HG03139 (cell line): ENCODE data around the gene TUBB2A.
"Not testable (repeated sequence)": the region's sequence is repeated elsewhere in the genome, so short reads cannot be mapped to it uniquely, and the experiment has no call there.

Source experiments
- ATAC-seq: cut with Tn5 transposase; IDR thresholded peaks from one replicate; pipeline ENCODE4 v1.9.1; 2021; ENCODE audit not compliant: unreplicated experiment

The TUBB2A gene

GRCh38 chr6:3157131-3157933 is at the start of gene TUBB2A:
TSS of gene TUBB2A (minus strand) at chr6:3157544. CDS start at chr6:3157463, 81 bp downstream.
- ATAC-seq = peak; percentile 77

GRCh38 chr6:3206339-3207015 is 49.1 kb upstream of the TUBB2A start:
- no peak for ATAC-seq

GRCh38 chr6:3205913-3206312 is 48.6 kb upstream of the TUBB2A start:
- ATAC-seq = no peak

GRCh38 chr6:3204921-3205320 is 47.6 kb upstream of the TUBB2A start:
- ATAC-seq = no peak

GRCh38 chr6:3202999-3203696 is 45.8 kb upstream of the TUBB2A start:
- ATAC-seq = no peak

- no peak for ATAC-seq
Observed at GRCh38 chr6:3201388-3201787, 44.0 kb upstream of the TUBB2A start.

GRCh38 chr6:3200682-3201081 is 43.3 kb upstream of the TUBB2A start:
- no peak for ATAC-seq

GRCh38 chr6:3199382-3199781 is 42.0 kb upstream of the TUBB2A start:
- ATAC-seq = no peak

- not testable (repeated sequence) for ATAC-seq
Observed at GRCh38 chr6:3197734-3198133, 40.4 kb upstream of the TUBB2A start.

- ATAC-seq = no peak
Observed at GRCh38 chr6:3196770-3197169, 39.4 kb upstream of the TUBB2A start.

GRCh38 chr6:3195695-3196497 is 38.6 kb upstream of the TUBB2A start:
- no peak for ATAC-seq

GRCh38 chr6:3195420-3195694 is 38.0 kb upstream of the TUBB2A start:
- no peak for ATAC-seq

- ATAC-seq = no peak
Observed at GRCh38 chr6:3194535-3195419, 37.4 kb upstream of the TUBB2A start.

- ATAC-seq = no peak
Observed at GRCh38 chr6:3193102-3193849, 35.9 kb upstream of the TUBB2A start.

GRCh38 chr6:3190779-3191178 is 33.4 kb upstream of the TUBB2A start:
- ATAC-seq = no peak

GRCh38 chr6:3190056-3190455 is 32.7 kb upstream of the TUBB2A start:
- no peak for ATAC-seq

GRCh38 chr6:3189192-3189591 is 31.8 kb upstream of the TUBB2A start:
- not testable (repeated sequence) for ATAC-seq

GRCh38 chr6:3188262-3188661 is 30.9 kb upstream of the TUBB2A start:
- ATAC-seq = no peak

GRCh38 chr6:3186974-3187382 is 29.6 kb upstream of the TUBB2A start:
- no peak for ATAC-seq

- ATAC-seq = no peak
Observed at GRCh38 chr6:3183066-3183465, 25.7 kb upstream of the TUBB2A start.
